Islet of Langerhans (tissue), 1 donor: ENCODE results near the gene ANO1.

Experiments used
- FAIRE-seq: peaks from one replicate; lab custom pipeline; 2011; peaks lifted over from hg19 to GRCh38; lab: Jason Lieb, UNC

Gene ANO1

DNA sequence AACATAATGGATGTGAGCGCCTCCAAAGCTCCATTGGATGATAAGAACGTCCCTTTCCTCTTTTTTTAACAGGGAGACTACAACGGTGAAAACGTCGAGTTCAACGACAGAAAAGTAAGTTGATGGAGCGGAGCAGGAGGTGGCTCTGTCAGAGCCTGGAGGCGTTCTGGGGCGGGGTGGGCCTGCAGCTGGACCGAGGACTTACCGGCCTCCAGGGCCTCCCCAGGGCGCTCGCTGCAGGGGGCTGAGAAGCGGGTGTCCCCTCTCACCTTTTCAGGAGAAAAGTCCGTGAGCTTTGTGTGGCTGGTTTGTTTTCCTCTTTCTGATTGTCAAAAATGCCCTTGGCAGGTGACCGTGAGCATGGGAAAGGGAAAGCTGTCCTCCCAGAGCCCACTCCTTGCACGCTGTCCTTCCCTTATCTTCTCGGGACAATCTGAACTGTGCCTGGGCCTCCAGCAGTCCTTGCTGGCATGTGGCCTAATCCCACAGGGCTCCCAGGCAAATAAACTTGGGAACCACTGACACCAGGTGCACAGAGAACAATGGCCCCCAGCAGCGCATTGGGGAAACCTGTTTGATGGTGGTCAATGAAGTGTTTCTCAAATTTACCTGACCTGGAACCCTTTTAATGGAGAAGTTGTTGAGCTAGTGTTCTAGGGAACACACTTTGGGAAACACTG is 38.4 kb downstream of the ANO1 start:
- FAIRE-seq: no peak

DNA sequence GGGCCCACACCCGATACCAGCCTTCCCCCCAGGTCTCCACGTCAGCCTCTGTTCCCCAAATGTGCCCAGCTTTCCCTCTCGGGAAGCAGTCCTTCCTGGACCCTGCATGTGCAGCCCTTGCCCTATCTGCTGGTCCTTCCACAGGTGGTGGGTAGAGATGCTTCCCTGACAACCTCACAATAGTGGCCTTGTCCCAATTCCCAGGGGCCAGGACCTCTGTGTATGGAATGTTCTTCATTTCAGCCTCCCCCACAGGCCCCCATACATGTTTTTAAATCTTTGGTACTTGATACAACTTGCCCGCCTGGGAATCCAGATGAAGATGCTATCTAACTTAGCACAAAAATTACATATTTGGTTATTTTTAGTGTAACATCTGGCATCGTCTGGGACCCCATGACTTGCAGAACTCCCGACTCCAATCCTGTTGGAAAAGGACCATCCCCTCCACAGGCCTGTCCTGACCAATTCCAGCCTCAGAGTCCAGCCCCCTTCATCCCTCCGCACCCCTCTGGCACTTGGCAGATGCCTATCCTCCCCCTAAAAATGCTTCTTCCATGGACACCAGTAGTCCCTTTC is 39.5 kb downstream of the ANO1 start:
- no peak for FAIRE-seq

DNA sequence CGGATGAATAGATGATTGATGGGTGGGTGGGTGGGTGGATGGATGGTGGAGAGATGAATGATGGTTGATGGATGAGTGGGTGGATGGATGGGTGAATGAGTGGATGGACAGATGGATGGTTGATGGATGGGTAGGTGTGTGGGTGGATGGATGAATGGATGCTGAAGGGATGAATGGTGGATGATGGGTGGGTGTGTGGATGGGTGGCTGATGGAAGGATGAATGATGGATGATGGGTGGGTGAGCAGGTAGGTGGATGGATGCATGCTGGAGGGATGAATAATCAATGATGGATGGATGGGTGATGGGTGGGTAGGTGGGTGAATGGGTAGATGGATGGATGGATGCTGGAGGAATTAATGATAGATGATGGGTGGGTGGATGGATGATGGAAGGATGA is 40.5 kb downstream of the ANO1 start:
- FAIRE-seq: no peak

DNA sequence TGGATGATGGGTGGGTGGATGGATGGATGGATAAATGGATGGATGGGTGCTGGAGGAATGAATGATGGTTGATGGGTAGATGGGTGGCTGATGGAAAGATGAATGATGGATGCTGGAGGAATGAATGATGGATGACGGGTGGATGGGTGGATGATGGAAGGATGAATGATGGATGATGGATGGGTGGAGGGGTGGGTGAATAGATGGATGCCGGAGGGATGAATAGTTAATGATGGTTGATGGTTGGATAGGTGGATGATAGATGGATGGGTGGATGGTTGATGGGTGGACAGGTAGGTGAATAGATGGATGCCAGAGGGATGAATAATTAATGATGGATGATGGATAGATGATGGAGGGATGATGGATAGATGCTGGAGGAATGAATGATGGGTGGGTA is 41.4 kb downstream of the ANO1 start:
- FAIRE-seq: no peak

DNA sequence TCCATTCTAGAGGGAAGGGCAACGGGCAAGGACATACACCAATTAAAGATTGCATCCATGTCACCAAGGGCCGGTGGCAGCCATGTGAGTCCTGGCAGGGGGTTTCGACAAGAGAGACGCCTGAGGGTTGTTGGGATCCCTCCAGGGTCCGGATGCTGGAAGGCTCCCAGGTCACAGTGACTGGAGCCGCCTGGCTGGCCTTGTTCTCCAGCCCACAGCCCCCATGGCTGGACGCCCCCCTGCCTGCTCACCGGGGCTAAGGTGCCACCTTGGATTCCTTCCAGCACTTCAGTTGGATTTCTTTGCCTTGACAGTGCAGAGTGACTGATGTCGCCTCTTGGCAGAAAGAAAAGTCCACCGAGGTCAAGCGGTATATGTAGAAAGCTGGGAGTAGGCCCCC is 42.6 kb downstream of the ANO1 start:
- FAIRE-seq: no peak

DNA sequence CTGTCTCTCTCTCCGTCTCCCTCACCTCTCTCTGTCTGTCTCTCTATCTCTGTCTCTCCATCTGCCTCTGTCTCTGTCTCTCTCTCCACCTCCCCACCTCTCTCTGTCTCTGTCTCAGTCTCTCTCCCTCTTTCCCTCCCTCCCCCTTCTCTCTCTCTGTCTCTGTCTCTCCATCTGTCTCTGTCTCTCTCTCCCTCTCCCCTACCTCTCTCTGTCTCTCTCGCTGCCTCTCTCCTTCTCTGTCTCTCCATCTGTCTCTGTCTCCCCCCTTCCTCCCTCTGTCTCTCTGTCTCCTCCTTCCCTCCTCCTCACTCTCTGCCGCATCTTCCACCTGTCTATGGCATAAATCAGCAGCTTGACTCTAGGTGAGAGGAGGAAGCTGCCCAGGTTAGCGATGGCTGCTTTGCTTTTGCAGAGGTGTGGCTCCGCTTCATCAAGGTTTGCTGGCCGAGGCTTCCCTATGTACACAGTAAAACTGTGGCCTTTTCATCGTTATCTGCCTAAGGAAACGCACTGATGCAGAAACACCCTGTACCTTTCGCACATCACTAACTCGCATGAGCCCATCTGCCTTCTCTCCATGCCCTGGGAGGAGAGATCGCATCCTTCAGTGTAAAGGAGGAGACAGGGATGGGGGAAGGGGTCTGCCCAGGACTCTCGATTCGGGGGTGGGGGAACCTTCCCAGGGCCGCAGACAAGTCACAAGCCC is 44.5 kb downstream of the ANO1 start:
- no peak for FAIRE-seq

DNA sequence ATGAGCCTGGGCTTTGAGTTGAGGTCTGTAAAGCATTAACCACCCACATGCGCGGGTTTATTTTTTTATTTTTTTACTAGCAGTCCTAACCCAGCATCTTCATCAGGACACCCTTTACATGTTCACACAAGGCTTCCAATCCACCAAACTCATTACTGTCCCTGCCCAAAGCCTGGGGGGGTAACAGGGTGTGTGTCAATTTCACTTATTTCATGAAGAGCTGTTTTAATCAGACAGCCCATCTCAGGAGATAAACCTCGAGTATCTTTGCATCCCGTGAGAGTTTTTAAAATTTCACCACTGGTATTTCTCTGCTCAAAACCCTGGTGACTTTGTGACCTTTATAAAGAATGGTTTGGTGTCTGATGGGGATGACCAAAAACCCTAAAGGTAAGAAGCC is 45.6 kb downstream of the ANO1 start:
- FAIRE-seq: no peak

DNA sequence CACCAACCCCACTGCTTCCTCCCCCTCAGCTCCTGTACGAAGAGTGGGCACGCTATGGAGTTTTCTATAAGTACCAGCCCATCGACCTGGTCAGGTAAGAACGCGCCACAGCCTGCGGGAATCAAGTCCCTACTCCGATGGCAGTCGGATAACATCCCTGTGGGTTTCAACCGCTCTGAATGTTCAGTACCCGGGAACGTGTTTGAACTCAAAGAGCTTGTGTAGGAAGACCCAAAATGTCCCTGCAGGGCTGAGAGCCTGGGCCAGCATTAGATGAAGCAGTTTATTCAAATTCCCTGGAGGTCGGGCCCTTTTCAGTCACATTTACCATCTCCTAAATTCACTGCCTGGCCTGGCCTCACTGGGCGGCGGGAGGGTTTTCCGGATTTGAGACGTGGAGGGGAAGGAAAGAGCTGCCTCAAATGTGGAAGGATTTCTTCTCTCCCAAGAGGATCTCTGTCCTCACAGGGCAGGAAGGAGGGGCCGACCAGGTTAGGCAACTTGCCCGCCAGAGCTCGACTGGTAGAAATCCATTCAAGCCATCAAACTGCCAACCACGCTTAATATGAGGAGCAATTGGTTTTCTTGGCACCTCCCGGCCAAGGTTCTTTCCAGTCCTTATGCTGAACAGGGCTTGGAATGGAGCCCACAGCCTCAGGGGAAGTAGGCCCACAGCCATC is 46.3 kb downstream of the ANO1 start:
- no peak for FAIRE-seq

DNA sequence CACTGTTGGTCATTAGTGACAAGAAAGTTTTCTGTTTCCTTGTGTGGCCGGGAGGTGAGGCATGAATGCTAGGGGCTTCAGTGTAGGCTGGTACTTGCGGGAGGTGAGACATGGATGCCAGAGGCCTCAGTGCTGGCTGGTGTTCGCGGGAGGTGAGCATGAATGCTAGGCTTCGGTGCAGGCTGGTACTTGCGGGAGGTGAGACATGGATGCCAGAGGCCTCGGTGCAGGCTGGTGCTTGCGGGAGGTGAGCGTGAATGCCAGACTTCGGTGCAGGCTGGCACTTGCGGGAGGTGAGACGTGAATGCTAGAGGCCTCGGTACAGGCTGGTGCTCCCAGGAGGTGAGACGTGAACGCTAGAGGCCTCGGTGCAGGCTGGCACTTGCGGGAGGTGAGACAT is 48.4 kb downstream of the ANO1 start:
- FAIRE-seq: no peak

DNA sequence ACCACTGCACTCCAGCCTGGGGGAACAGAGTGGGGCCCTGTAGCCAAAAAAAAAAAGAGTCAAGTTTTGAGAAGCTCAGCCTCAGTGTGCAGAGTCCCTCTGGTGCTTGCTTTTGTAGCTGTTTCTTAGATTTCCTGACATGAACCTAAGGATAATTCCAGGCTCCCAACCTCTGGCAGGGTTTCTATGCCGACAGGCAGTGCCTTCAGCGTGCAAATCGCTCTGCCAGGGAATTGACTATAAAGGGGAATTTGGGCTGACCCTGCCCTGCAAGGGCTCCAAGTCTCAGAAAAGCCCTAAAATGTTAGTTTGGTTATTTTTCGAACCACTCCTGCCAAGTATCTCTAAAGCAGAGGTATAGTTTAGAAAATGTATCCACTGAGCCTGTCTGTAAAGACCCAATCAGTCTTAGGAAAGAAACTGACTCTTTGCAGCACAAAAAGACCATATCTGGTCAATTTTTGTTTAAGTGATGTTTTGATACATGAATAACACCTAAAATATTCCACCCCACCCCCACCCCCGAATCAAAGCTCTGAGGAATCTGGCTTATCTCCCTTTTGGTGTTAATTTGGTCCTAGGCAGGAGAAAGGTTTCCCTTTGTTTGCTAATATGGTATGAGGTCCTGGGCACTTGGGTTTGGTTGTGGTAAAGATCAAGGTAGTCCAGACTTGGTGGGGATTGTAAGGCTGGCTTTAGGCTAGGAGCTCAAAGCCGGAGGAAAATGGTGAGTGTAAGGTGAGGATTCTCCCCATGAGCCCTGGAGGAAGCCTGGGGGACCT is 49.7 kb downstream of the ANO1 start:
- FAIRE-seq: no peak

DNA sequence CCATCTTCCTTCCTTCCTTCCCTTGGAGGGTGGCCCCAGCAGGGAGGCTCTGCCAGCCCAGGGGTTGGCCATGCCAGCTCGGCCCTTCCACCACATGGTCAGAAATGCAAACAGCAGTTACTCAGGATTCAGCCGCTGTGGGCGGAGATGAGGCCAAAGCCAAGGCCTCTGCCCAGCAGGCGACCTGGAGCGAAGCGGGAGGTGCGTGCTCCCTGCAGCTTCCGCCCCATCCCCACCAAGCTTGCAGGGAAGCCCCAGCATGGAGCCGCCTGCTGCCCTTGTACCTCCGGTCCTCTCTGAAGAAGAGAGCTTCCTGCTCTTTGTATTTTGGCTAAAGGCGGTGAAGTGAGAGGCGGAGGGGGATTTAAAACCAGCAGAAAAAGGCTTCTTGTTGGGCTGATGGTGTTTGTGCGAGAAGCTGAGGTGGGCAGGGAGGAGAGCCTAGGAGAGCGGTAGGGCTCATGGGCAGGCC is 50.4 kb downstream of the ANO1 start:
- FAIRE-seq: no peak

DNA sequence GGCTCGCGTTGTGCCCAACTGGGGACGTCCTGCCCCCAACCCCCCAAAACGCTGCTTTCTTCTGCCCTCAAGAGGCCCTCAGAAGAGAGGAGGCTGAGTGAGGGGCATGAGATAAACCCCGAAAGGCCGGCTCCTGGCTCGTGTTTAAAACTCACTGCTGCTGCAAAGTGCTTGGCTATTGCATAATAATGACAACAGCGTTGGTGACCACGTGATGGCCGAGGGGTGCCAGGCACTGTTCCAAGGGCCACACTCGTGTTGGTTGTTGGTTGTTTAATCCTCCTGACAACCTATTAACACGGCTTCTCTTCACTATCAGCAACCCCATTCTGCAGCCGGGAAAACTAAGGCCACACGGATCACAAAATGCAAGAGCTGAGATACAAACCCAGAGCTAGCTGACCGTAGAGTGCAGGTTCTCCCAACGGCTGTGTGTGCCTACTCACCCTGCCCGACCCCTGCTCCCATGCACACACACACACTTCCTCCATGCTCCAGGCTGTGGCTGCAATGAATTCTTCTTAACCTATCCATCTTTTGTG is 51.0 kb downstream of the ANO1 start:
- FAIRE-seq: no peak

DNA sequence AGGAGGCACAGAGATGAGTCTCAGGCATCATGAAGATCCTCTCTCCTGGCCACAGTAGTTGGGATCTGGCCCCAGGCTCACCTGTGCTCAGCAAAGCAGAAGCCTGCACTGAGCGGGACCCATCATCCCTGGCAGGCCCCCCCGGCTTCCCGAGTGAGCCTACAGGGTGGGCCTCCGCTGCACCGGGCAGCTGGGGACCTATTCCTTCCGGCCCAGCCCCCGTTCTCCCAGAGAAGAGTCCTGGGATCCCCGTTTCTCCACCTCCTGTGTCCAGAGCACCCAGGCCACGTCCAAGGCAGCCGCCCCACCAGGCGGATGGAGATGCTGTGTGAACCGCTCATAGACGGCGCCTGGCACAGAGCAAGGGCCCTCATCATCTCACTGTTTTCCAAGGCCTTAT is 52.5 kb downstream of the ANO1 start:
- no peak for FAIRE-seq

DNA sequence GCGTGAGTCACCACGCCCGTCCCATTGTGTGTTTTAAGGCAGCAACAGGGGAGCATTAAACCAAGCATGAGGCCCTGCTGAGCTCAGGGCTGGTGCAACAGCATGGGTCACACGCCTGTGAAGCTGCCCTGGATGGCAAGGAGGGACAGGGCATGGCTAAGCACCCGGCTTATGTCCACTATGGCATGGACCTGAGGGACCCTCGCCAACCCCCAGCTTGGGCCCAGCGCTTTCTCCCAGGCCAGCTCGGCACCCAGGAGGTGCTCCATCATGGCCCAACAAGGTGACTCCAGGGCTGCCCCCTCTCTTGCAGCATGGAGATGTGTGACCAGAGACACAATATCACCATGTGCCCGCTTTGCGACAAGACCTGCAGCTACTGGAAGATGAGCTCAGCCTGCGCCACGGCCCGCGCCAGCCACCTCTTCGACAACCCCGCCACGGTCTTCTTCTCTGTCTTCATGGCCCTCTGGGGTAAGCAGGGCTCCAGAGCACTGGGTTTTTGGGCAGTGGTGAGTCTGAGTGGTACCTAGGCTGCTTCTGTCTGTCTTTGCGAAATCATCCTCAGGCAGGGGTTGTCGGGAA is 53.6 kb downstream of the ANO1 start:
- FAIRE-seq: no peak

DNA sequence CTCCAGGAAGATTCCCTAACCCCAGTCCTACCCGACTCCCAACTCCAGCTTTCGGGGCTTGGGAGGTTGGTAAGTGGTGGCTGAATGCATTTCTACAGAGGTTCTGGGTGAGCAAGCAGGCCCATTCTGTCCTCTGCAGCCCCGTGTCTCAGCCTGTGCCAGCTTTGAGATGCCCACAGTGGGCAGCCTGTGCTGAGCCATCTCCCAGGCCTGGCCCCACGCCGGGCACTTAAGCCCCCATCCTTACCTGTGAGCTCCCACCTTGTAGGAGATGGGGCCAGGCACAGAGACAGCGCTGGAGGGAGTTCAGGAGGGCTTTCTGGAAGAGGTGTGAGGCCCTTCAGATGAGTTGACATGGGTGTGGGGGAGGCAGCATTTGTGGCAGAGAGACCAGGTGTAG is 54.5 kb downstream of the ANO1 start:
- no peak for FAIRE-seq

DNA sequence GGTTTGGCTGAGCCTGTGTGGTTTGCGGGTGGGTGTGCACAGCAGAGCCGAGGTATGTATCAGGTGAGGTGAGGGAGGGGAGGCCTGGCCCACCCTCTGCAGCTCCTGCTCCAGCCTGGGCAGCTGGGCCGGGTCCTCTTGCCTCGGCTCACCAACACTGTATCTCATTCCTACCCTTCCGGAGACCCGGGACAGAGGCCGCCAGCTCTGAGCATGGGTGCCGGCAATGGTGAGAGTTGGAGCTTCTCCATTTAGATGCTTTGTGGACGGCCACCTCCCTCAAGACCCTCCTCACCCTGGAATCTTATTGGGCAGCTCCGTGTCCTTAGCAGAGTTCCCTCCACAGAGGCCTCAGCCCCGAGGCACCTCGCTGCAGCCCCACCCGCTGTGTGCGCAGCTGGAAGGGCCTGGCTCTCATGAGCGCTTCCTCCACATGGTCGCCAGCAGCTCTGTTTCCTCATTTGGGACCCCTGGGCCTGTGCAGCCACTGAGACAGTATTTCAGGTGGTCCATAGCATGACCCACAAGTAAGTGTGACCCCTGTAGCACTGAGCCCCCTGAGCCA is 55.7 kb downstream of the ANO1 start:
- FAIRE-seq: no peak

DNA sequence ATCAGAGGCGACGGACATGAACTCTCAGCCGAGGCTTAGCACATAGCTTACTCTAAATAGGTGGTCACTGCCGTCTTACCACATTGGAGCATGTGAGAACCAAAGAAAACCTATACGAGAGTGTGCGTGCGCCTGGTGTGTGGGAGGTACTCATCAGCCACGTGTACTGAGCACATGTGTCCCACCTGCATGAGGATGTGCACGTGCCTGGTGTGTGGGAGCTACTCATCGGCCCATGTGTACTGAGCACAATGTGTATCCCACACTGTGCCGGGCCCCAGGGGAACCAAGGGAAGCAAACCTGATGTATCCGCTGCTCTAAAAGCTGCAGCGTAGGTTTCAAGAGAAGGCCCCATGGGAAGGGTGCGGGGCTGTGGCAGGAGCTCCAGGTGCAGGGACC is 56.4 kb downstream of the ANO1 start:
- no peak for FAIRE-seq

DNA sequence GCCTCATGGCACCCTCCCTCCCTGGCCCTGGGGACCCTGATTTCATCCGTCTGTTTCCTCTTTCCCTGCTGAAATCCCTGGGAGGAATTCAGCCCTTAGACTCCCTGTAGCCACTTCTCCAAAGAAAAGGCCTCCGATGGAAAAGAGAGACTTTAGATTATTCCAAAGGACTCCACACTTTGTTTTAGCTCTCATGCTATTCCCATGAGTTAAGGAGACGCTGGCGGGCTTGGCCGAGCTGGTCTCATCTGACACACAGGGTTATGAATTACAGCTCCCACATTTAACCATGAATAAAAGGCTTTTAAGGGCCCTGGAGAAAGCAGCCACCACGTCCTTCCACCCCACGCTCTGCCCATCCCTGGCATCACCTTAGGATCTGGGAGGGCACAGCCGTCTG is 57.0 kb downstream of the ANO1 start:
- no peak for FAIRE-seq

DNA sequence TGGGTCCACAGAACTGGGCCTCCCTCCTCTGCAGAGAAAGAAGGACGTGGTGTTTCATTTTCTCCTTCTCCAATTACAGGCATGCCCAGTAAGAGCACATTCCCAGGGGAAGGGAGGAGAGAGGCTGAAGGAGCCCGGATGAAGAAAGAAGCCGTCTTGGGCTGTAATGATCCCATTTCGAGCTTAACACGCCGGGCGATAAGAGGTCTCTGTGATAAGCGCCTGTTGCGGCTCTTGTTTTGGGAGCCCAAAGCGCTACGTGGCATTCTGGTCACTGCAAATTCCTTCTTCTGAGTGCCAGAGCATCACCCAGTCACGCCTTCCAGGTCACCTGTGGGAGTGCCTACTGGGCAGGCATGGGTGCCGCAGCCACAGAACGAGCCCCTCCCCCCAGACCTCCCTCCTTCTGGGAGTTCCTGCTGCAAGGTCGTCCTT is 57.5 kb downstream of the ANO1 start:
- FAIRE-seq: no peak

DNA sequence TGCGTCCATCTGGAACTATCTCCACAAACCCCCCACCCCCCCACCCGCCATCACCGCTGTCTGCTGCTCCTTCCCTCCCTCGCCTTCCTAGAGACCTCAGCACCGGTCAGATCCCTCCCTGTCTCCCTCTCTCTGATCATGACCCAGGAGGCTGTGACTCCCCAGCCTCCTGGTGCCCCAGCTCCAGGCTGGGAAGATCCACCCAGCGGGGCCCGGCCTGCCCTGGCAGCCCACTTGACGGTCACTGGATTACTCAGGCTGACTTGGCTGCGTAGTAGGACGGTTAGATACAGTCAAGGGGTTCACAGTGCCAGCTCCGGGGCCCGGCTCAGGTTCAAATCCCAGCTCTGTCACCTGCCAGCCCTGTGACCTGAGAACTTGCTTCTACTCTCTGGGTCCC is 59.3 kb downstream of the ANO1 start:
- no peak for FAIRE-seq

DNA sequence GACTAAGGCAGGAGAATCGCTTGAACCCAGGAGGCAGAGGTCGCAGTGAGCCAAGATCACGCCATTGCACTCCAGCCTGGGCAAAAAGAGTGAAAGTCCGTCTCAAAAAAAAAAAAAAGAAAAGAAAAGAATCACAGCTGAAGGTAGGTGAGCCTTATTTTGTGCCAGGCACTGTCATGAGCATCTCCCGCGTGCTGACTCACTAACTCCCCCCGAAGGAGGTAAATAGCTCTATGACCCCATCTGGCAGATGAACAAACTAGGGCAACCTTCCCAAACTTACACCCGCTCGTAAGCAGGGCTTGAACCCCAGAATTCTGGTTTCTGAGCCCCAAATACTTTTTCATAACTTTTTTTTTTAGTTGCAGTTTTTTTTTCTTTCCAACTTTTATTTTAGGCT is 60.3 kb downstream of the ANO1 start:
- no peak for FAIRE-seq
